ENCODE results near the gene STXBP6.

GRCh38 chr14:24802236-24802635, 247.7 kb downstream of the STXBP6 start:
- TF ChIP-seq, protein P1, sequence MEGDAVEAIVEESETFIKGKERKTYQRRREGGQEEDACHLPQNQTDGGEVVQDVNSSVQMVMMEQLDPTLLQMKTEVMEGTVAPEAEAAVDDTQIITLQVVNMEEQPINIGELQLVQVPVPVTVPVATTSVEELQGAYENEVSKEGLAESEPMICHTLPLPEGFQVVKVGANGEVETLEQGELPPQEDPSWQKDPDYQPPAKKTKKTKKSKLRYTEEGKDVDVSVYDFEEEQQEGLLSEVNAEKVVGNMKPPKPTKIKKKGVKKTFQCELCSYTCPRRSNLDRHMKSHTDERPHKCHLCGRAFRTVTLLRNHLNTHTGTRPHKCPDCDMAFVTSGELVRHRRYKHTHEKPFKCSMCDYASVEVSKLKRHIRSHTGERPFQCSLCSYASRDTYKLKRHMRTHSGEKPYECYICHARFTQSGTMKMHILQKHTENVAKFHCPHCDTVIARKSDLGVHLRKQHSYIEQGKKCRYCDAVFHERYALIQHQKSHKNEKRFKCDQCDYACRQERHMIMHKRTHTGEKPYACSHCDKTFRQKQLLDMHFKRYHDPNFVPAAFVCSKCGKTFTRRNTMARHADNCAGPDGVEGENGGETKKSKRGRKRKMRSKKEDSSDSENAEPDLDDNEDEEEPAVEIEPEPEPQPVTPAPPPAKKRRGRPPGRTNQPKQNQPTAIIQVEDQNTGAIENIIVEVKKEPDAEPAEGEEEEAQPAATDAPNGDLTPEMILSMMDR (IDR thresholded peaks at IDR 0.05 in 4 of 5, conservative IDR thresholded peaks at IDR 0.05 in 1 of 5), result no peak
- TF ChIP-seq POLR2A (IDR thresholded peaks at IDR 0.05), result no peak
